HG02623 (cell line): ENCODE measurements around the gene BMP3.

Source experiments
- ATAC-seq: cut with Tn5 transposase; IDR thresholded peaks from one replicate; pipeline ENCODE4 v1.9.1; 2021; ENCODE audit warnings: moderate library complexity; ENCODE audit not compliant: unreplicated experiment

The BMP3 gene

DNA sequence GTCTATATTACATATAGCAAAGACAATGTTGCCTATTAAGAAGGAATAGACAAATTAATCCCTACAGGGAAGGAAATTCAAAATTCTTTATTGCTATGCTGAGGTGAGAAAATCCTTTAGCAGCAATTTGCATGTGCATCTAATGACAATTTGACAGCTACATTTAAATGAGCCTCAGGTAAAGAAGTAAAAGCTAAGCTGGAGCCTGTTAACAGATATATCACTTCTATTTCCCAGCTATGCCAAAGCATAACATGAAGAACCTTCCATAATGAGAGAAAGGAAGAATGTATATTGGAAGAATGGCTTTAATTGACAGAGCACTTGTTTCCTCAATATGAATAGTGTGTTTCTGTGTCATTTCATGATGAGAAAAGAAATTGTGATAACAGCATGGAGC is 71.6 kb downstream of the BMP3 start:
- ATAC-seq, result no peak

DNA sequence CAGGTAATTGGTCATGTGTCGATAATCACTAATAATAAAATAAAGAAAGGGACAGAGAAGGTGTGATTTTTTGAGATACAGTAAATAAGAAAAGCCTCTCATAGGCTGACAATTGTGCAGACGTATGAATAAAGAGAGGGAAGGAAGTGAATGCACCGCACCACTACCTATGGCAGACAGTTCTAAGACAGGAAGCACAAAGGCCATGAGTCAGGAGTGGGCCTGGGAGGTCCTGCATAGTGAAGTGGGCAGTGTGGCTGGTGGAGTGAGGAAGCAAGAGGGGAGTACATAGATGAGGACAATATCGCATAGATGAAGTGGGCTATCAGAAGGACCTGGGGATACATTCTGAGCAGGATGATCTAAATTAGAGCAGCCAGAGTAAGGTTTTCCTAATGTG is 75.6 kb downstream of the BMP3 start:
- no peak for ATAC-seq
